ENCODE measurements around the gene CFI. TPM values are rescaled to one million over a fixed set of nuclear protein-coding genes. Genes with fewer than 3 reads are reported as not detected.
A peak's percentile ranks its signal among the peaks of the same experiment; 100 is the strongest.

The CFI gene
- total RNA-seq, 3 donors from 2014 or later = 0.11 to 0.22 (median 0.20) TPM

- Mint-ChIP-seq H3K9me3 (no peaks in the 10 kb centered on the region), H3K4me1 (ENCODE audit: low read depth) (peaks cover 21% of the 10 kb centered on the region), H3K4me3 (peak overlapping the region; percentile 84), H3K36me3 (ENCODE audit: insufficient read depth) (peaks cover 9% of the 10 kb centered on the region), H3K27me3 (ENCODE audit: low read depth) (no peaks in the 10 kb centered on the region)
- ATAC-seq = no peak
- DNase-seq = no peak
These were observed 70.9 kb downstream of the CFI start for GRCh38 chr4:109730619-109731545.

DNA sequence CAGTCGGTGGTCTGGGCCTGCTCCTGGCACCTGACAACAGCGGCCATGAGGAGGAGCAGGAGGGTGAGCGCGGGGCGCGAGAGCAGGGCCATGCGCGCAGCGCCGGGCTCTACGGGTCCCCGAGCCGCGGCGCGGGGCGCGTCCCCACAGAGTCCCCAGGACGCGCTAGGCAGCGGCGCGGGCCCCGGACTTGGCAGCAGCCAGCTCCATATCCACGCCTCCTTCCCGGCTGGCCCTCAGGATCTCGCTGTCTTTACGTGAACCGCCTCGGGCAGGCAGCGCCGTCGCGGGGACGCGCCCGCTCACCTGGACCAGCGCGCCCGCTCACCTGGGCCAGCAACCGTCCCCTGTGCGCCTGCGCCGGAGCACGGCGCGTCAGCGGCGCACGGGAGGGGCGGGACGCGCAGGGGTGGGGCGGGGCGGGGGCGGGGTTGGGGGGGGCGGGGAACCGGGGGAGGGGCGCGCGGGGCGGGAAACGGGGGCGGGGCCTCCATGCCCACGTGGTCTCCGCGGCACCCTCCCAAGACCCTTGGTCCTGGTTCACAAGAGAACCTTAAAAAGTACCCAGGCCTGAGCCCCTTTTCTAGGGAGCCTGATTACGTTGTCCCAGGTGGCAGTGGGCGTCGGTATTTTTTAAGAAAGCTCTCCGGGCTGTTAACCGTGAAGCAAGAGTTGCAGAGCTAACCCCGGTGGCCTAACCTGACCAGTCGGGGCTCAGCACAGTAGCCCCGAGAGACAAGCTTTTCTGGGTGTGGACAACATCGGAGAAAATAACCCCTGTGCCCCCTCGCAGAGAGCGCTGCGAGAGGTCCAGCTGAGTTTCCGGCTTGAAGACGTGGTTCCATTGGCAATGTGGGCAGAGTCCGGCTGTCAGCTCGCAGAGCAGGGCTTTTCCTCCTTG, 71.8 kb downstream of the CFI start, which contains the start of gene PLA2G12A:
TSS of gene PLA2G12A (minus strand) at position 353 of the 901 bp plus-strand sequence. CDS start at position 92, 261 bp downstream.
- Mint-ChIP-seq H3K9me3 (no peaks in the 10 kb centered on the region), H3K36me3 (ENCODE audit: insufficient read depth) (peaks cover 14% of the 10 kb centered on the region), H3K4me1 (ENCODE audit: low read depth) (peaks cover 22% of the 10 kb centered on the region), H3K4me3 (peak within 1 kb of the TSS; percentile 87), H3K27me3 (ENCODE audit: low read depth) (no peaks in the 10 kb centered on the region)
- peak; percentile 76 for DNase-seq
- ATAC-seq = peak; percentile 90 to 92

- Mint-ChIP-seq H3K4me1 (ENCODE audit: low read depth) (peaks cover 22% of the 10 kb centered on the region), H3K27me3 (ENCODE audit: low read depth) (no peaks in the 10 kb centered on the region), H3K36me3 (ENCODE audit: insufficient read depth) (peaks cover 17% of the 10 kb centered on the region), H3K9me3 (no peaks in the 10 kb centered on the region), H3K4me3 (peak overlapping the region; percentile 87)
- no peak for DNase-seq
- no peak for ATAC-seq
These were observed 72.6 kb downstream of the CFI start for GRCh38 chr4:109729117-109729717.

GRCh38 chr4:109728385-109728784, 73.4 kb downstream of the CFI start:
- no peaks in the 10 kb centered on the region for H3K27me3 Mint-ChIP-seq (ENCODE audit: low read depth)
- H3K36me3 Mint-ChIP-seq (ENCODE audit: insufficient read depth) = peaks cover 17% of the 10 kb centered on the region
- H3K4me1 Mint-ChIP-seq (ENCODE audit: low read depth) = peaks cover 22% of the 10 kb centered on the region
- no peak for ATAC-seq
- no peaks in the 10 kb centered on the region for H3K9me3 Mint-ChIP-seq
- H3K4me3 Mint-ChIP-seq = peak overlapping the region; percentile 87
- DNase-seq = no peak

DNA sequence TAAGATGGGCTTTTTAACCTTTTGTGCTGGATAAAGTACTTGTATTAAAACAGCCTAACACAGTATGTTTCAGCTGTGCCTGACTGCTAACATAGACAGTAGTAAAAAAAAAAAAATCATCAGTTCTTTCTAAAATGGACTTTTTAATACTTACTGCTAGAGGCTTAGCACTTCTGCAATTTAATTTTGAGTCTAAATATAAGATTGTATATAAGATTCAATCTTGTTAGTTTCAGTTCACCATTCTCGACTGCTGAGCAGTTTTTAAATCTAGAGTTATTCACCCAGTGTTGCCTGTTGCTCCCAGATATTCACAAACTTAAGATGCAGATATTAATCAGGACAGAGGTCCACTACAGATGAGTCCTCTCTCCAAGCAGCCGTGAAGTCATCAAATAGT, 78.7 kb downstream of the CFI start:
- ATAC-seq (no peak), DNase-seq (no peak)
- Mint-ChIP-seq H3K27me3 (ENCODE audit: low read depth) (no peaks in the 10 kb centered on the region), H3K36me3 (ENCODE audit: insufficient read depth) (peaks cover 27% of the 10 kb centered on the region), H3K4me1 (ENCODE audit: low read depth) (peaks cover 7% of the 10 kb centered on the region), H3K9me3 (no peaks in the 10 kb centered on the region), H3K4me3 (no peak overlapping the region)

DNA sequence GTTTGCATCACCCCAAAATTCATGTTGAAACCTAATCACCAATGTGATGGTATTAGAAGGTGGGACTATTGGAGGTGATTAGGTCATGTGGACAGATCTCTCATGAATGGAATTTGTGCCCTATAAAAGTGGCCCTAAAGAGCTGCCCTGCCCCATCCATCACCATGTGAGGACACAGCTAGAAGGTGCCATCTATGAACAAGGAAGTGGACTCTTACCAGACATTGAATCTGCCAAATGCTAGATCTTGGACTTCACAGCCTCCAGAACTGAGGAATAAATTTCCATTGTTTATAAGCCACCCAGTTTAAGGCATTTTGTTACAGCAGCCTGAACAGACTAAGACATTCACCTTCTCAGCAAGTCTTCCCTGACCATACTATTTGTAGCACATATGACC, 79.4 kb downstream of the CFI start:
- H3K36me3 Mint-ChIP-seq (ENCODE audit: insufficient read depth) = peaks cover 28% of the 10 kb centered on the region
- no peak for DNase-seq
- H3K27me3 Mint-ChIP-seq (ENCODE audit: low read depth) = no peaks in the 10 kb centered on the region
- no peak for ATAC-seq
- no peaks in the 10 kb centered on the region for H3K9me3 Mint-ChIP-seq
- H3K4me3 Mint-ChIP-seq = no peak overlapping the region
- peaks cover 3% of the 10 kb centered on the region for H3K4me1 Mint-ChIP-seq (ENCODE audit: low read depth)

DNA sequence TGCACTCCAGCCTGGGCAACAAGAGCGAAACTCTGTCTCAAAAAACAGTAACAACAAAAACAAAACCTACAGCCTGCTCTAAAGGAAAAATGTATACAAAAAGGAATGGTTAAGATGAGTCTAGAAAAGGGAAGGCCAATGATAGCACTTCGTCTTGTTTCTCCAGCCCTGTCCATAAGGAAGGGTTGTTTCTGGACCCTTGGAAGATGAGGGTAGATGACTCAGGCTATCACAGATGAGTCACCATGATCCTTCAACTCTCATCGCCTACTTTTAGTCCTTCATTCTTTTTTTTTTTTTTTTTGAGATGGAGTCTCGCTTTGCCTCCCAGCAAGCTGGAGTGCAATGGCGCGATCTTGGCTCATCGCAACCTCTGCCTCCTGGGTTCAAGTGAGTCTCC, 80.8 kb downstream of the CFI start:
- no peaks in the 10 kb centered on the region for H3K9me3 Mint-ChIP-seq
- no peaks in the 10 kb centered on the region for H3K27me3 Mint-ChIP-seq (ENCODE audit: low read depth)
- H3K4me3 Mint-ChIP-seq = no peak overlapping the region
- no peak for ATAC-seq
- H3K4me1 Mint-ChIP-seq (ENCODE audit: low read depth) = peaks cover 3% of the 10 kb centered on the region
- no peak for DNase-seq
- H3K36me3 Mint-ChIP-seq (ENCODE audit: insufficient read depth) = peaks cover 31% of the 10 kb centered on the region

DNA sequence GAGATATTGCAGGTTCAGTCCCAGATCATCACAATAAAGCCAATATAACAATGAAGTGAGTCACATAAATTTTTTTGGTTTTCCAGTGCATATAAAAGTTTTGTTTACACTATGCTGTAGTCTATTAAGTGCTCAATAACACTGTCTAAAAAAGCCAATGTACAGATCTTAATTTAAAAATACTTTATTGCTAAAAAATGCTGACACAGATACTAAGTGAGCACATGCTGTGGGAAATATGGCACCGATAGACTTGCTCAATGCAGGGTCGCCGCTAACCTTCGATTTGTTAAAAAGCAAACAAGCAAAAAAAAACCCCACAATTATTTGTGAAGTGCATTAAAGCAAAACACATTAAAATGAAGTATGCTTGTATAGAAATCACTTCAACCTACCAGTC, 82.2 kb downstream of the CFI start:
- no peak overlapping the region for H3K4me3 Mint-ChIP-seq
- peaks cover 25% of the 10 kb centered on the region for H3K36me3 Mint-ChIP-seq (ENCODE audit: insufficient read depth)
- DNase-seq = no peak
- H3K27me3 Mint-ChIP-seq (ENCODE audit: low read depth) = no peaks in the 10 kb centered on the region
- H3K4me1 Mint-ChIP-seq (ENCODE audit: low read depth) = no peaks in the 10 kb centered on the region
- H3K9me3 Mint-ChIP-seq = no peaks in the 10 kb centered on the region
- no peak for ATAC-seq

GRCh38 chr4:109718759-109719158, 83.0 kb downstream of the CFI start:
- Mint-ChIP-seq H3K36me3 (ENCODE audit: insufficient read depth) (peaks cover 26% of the 10 kb centered on the region), H3K4me1 (ENCODE audit: low read depth) (no peaks in the 10 kb centered on the region), H3K9me3 (no peaks in the 10 kb centered on the region), H3K27me3 (ENCODE audit: low read depth) (no peaks in the 10 kb centered on the region), H3K4me3 (no peak overlapping the region)
- DNase-seq (no peak), ATAC-seq (no peak)

GRCh38 chr4:109713500-109713899, 88.3 kb downstream of the CFI start:
- H3K4me3 Mint-ChIP-seq = no peak overlapping the region
- H3K27me3 Mint-ChIP-seq (ENCODE audit: low read depth) = no peaks in the 10 kb centered on the region
- DNase-seq (no peak), ATAC-seq (no peak)
- peaks cover 25% of the 10 kb centered on the region for H3K36me3 Mint-ChIP-seq (ENCODE audit: insufficient read depth)
- peaks cover 1% of the 10 kb centered on the region for H3K4me1 Mint-ChIP-seq (ENCODE audit: low read depth)
- no peaks in the 10 kb centered on the region for H3K9me3 Mint-ChIP-seq

- H3K4me1 Mint-ChIP-seq (ENCODE audit: low read depth) = peaks cover 3% of the 10 kb centered on the region
- no peaks in the 10 kb centered on the region for H3K27me3 Mint-ChIP-seq (ENCODE audit: low read depth)
- H3K4me3 Mint-ChIP-seq = no peak overlapping the region
- peaks cover 13% of the 10 kb centered on the region for H3K36me3 Mint-ChIP-seq (ENCODE audit: insufficient read depth)
- DNase-seq (no peak), ATAC-seq (no peak)
- no peaks in the 10 kb centered on the region for H3K9me3 Mint-ChIP-seq
These were observed 92.8 kb downstream of the CFI start for GRCh38 chr4:109708990-109709389.

DNA sequence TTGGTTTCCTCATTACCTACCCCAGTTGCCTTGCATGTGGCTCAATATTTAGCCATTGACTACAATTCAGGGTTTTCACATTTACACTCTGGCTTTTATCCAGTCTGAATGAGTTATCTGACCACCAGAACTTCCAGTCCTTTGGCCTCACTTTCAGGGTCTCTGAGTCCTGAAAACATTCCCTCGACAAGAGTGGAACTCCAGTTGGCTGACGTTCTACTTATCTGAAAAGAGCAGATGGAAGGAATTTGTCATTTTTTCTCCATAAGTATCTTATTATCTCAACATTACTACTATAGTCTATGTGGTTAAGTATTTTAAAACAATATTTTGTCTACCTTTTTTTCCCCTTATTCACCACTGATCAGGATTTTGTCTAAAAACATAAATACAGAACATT, 93.4 kb downstream of the CFI start:
- no peak for ATAC-seq
- no peaks in the 10 kb centered on the region for H3K27me3 Mint-ChIP-seq (ENCODE audit: low read depth)
- DNase-seq = no peak
- no peak overlapping the region for H3K4me3 Mint-ChIP-seq
- H3K4me1 Mint-ChIP-seq (ENCODE audit: low read depth) = peaks cover 7% of the 10 kb centered on the region
- H3K36me3 Mint-ChIP-seq (ENCODE audit: insufficient read depth) = peaks cover 11% of the 10 kb centered on the region
- no peaks in the 10 kb centered on the region for H3K9me3 Mint-ChIP-seq

- DNase-seq (no peak), ATAC-seq (no peak)
- Mint-ChIP-seq H3K9me3 (no peaks in the 10 kb centered on the region), H3K4me3 (peak overlapping the region; percentile 93), H3K27me3 (ENCODE audit: low read depth) (no peaks in the 10 kb centered on the region), H3K4me1 (ENCODE audit: low read depth) (peaks cover 38% of the 10 kb centered on the region), H3K36me3 (ENCODE audit: insufficient read depth) (peaks cover 3% of the 10 kb centered on the region)
These were observed 98.0 kb downstream of the CFI start for GRCh38 chr4:109703664-109704361.

Data from activated T-cell treated with anti-CD3 and anti-CD28 coated beads, Interleukin-2, amount 50 U/mL, for 4 hours (primary cell).